Keratinocyte (primary cell): Measurements from ENCODE around the gene KIF2C. TPM values are rescaled to one million over a fixed set of nuclear protein-coding genes. Genes with fewer than 3 reads are reported as not detected.

Experiments used
- DNase-seq: peaks from one replicate; pipeline ENCODE4 v3.0.0-alpha.2; 2011; ENCODE audit warnings: low read depth, missing footprints, low spot score
- FAIRE-seq: peaks from 2 replicates; lab custom pipeline; 2011; peaks lifted over from hg19 to GRCh38; lab: Jason Lieb, UNC
- H2AFZ ChIP-seq: 2 replicates; pipeline ENCODE4 v1.6.0; 2012; ENCODE audit warnings: low read length, control low read depth, inconsistent platforms; ENCODE audit not compliant: control insufficient read depth
- H3K27ac ChIP-seq: 2 replicates; pipeline ENCODE4 v1.5.1; 2011; ENCODE audit warnings: low read length; ENCODE audit not compliant: control insufficient read depth, insufficient read depth
- H3K27me3 ChIP-seq: 3 replicates; pipeline ENCODE4 v1.6.0; 2011; ENCODE audit warnings: low read length; ENCODE audit not compliant: control insufficient read depth, insufficient read depth; ENCODE audit errors: extremely low read depth
- H3K36me3 ChIP-seq, 2 experiments: 2 replicates in 1 of 2; 3 replicates in 1 of 2; pipeline ENCODE4 v1.5.1; 2011; ENCODE audit warnings: low read length in 2 of 2, mild to moderate bottlenecking in 1 of 2; ENCODE audit not compliant: control insufficient read depth in 2 of 2, insufficient read depth in 2 of 2; ENCODE audit errors: extremely low read depth in 1 of 2
- H3K4me1 ChIP-seq: 3 replicates; pipeline ENCODE4 v1.5.1; 2011; ENCODE audit warnings: low read length; ENCODE audit not compliant: control insufficient read depth, insufficient read depth; ENCODE audit errors: extremely low read depth
- H3K4me2 ChIP-seq: 3 replicates; pipeline ENCODE4 v1.6.0; 2011; ENCODE audit warnings: low read depth, low read length; ENCODE audit not compliant: control insufficient read depth, insufficient read depth; ENCODE audit errors: extremely low read depth
- H3K4me3 ChIP-seq, 3 experiments: fragments of 200-600 bp in 1 of 3; sonication (generic) in 1 of 3; 2 replicates in 2 of 3; 3 replicates in 1 of 3; pipeline ENCODE4 v1.5.1; 2011 to 2016; ENCODE audit warnings: low read length in 3 of 3, mild to moderate bottlenecking in 3 of 3, control low read depth in 2 of 3, inconsistent platforms in 1 of 3, low read depth in 1 of 3, mixed read lengths in 1 of 3, mixed run types in 1 of 3, moderate library complexity in 1 of 3; ENCODE audit not compliant: control insufficient read depth in 2 of 3, insufficient read depth in 2 of 3; ENCODE audit errors: extremely low read depth in 1 of 3
- H3K79me2 ChIP-seq: 2 replicates; pipeline ENCODE4 v1.6.0; 2012; ENCODE audit warnings: low read length; ENCODE audit not compliant: control insufficient read depth, insufficient read depth
- H3K9ac ChIP-seq: 3 replicates; pipeline ENCODE4 v1.6.0; 2011; ENCODE audit warnings: low read length; ENCODE audit not compliant: control insufficient read depth, insufficient read depth; ENCODE audit errors: extremely low read depth
- H3K9me1 ChIP-seq: 3 replicates; pipeline ENCODE4 v1.6.0; 2011; ENCODE audit warnings: low read length; ENCODE audit not compliant: control insufficient read depth, insufficient read depth; ENCODE audit errors: extremely low read depth
- H3K9me3 ChIP-seq: 2 replicates; pipeline ENCODE4 v1.5.1; 2012; ENCODE audit warnings: low read depth, low read length; ENCODE audit not compliant: control insufficient read depth
- H4K20me1 ChIP-seq: 3 replicates; pipeline ENCODE4 v1.6.0; 2011; ENCODE audit warnings: low read length; ENCODE audit not compliant: control insufficient read depth, insufficient read depth; ENCODE audit errors: extremely low read depth
- CTCF ChIP-seq, 3 experiments: IDR thresholded peaks in 1 of 3; conservative IDR thresholded peaks in 1 of 3; optimal IDR thresholded peaks in 1 of 3; 2 replicates in 2 of 3; 3 replicates in 1 of 3; pipeline versions ENCODE3 to v1.5.1; 2011; ENCODE audit warnings: low read length in 3 of 3, mild to moderate bottlenecking in 3 of 3, moderate library complexity in 2 of 3, control low read depth in 1 of 3, inconsistent platforms in 1 of 3; ENCODE audit not compliant: insufficient read depth in 2 of 3; ENCODE audit errors: extremely low read depth in 1 of 3
- EZH2 ChIP-seq: IDR thresholded peaks from one replicate; pipeline ENCODE4 v1.6.1; 2012; ENCODE audit warnings: inconsistent platforms, mild to moderate bottlenecking, low read length, moderate library complexity
- dilution Hi-C: fragments of 300-500 bp; cut with MboI; formaldehyde crosslinking; loops from one replicate; pipeline ENCODE4 v1.7.0; 2020; ENCODE audit warnings: low sequenced_read_pairs; ENCODE audit not compliant: extremely low pct_ligation_motif_present
- polyA plus RNA-seq, 5 experiments: library from polyadenylated mRNA; depleted of rRNA in 3 of 5; stranded (reverse) in 3 of 5; stranded (forward) in 1 of 5; unstranded in 1 of 5; fragments of >200 nt; gene quantifications; 1 replicate in 1 of 5; 2 replicates in 3 of 5; 3 replicates in 1 of 5; pipeline versions ENCODE4 v1.2.1 to v1.2.3, GENCODE V29; 2011 to 2012; ENCODE audit warnings: missing spikeins in 2 of 5, low read depth in 1 of 5, low replicate concordance in 1 of 5

The KIF2C gene
- polyA plus RNA-seq, 1 donor (not counting 4 experiments of a cell fraction or from before 2014, with no cell fraction given): 16.3 TPM

- H3K27me3 ChIP-seq: no peaks in the 10 kb centered on the region
- H3K79me2 ChIP-seq: no peaks in the 10 kb centered on the region
- no peak overlapping the region for H3K4me2 ChIP-seq
- H2AFZ ChIP-seq: no peak overlapping the region
- H3K9me1 ChIP-seq: peaks cover 2% of the 10 kb centered on the region
- FAIRE-seq (no peak), DNase-seq (no peak)
- dilution Hi-C loops: no loop called here
- H3K9me3 ChIP-seq: no peaks in the 10 kb centered on the region
- TF ChIP-seq CTCF (optimal IDR thresholded peaks at IDR 0.05 in 1 of 3, IDR thresholded peaks at IDR 0.05 in 1 of 3, conservative IDR thresholded peaks at IDR 0.05 in 1 of 3; ENCODE audit: extremely low read depth in 1 of 3, insufficient read depth in 2 of 3, low read length in 3 of 3): no peak
- TF ChIP-seq EZH2: no peak
- peaks cover 5% of the 10 kb centered on the region for H3K4me1 ChIP-seq
- H4K20me1 ChIP-seq: no peaks in the 10 kb centered on the region
- no peaks in the 10 kb centered on the region for H3K36me3 ChIP-seq
- H3K4me3 ChIP-seq: no peak overlapping the region
- H3K9ac ChIP-seq: no peak overlapping the region
- no peak overlapping the region for H3K27ac ChIP-seq
Measured at GRCh38 chr1:44733365-44733764, 6.3 kb upstream of the KIF2C start.

- Histone ChIP-seq H3K4me2 (no peak overlapping the region), H3K9me1 (peaks cover 2% of the 10 kb centered on the region), H3K27ac (no peak overlapping the region), H3K9me3 (no peaks in the 10 kb centered on the region), H3K79me2 (no peaks in the 10 kb centered on the region), H3K36me3 (no peaks in the 10 kb centered on the region), H2AFZ (no peak overlapping the region), H4K20me1 (no peaks in the 10 kb centered on the region), H3K9ac (no peak overlapping the region), H3K4me3 (no peak overlapping the region), H3K4me1 (peaks cover 5% of the 10 kb centered on the region), H3K27me3 (no peaks in the 10 kb centered on the region)
- DNase-seq (no peak), FAIRE-seq (no peak)
- TF ChIP-seq CTCF (optimal IDR thresholded peaks at IDR 0.05 in 1 of 3, IDR thresholded peaks at IDR 0.05 in 1 of 3, conservative IDR thresholded peaks at IDR 0.05 in 1 of 3; ENCODE audit: extremely low read depth in 1 of 3, insufficient read depth in 2 of 3, low read length in 3 of 3): no peak
- TF ChIP-seq EZH2: no peak
- dilution Hi-C loops: no loop called here
Measured at GRCh38 chr1:44733784-44734183, 5.9 kb upstream of the KIF2C start.
